ENCODE results near the gene POC1B.
A peak's percentile ranks its signal among the peaks of the same experiment; 100 is the strongest.

Gene POC1B

DNA sequence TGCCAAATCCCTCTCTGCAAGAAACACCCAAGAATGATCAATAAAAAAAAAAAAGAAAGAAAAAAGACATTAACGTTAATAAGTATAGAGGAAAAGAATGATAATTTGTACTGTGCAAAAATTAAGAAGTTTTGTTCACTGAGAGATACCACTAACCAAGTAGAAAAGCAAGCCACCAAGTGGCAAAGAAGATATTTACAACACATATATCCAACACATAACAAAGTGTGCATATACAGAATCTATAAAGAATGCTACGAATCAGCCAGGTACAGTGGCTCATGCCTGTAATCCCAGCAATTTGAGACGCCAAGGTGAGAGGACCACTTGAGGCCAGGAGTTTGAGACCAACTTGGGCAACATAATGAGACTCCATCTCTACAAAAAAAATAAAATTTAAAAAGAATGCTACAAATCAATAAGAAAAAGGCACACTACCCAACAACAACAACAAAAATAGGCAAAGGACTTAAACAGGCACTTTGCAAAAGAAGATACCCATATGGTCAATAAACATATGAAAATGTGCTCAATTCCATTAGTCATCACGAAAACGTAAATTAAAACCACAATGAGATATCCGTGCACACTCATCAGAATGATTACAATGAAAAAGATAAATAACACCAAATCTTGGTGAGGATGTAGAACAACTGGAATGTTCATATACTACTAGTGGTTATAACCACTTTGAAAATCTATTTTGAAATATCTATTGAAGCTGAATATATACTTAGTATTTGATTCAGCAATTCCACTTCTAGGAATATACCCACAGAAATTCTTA lies 21.1 kb downstream of the POC1B start:
- Mint-ChIP-seq H3K27me3 (no peaks in the 10 kb centered on the region), H3K27ac (ENCODE audit: low read depth) (no peak overlapping the region), H3K4me1 (peaks cover 21% of the 10 kb centered on the region), H3K36me3 (ENCODE audit: insufficient read depth) (peaks cover 3% of the 10 kb centered on the region), H3K9me3 (no peaks in the 10 kb centered on the region), H3K4me3 (no peak overlapping the region)
- ATAC-seq (replicated peaks; ENCODE audit: extremely low read depth, poor library complexity, severe bottlenecking) (no peak), DNase-seq (ENCODE audit: low spot score in 2 of 2) (no peak)

DNA sequence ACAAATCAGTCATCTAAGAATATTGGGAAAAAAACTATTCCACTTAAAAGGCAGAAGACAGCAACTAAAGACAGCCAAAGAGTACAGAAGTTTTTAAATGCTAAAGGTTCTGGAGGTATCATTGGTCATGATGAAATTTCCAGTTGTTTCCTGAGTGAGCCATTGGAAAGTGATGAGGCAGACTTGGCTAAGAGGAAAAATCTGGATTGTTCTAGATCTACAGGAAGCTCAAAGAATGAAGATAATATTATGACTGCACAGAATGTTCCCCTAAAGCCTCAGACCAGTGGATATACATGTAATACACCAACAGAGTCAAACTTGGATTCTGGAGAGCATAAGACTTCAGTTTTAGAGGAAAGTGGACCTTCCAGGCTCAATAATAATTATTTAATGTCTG lies 24.1 kb downstream of the POC1B start:
- DNase-seq (ENCODE audit: low spot score in 2 of 2) (no peak), ATAC-seq (replicated peaks; ENCODE audit: extremely low read depth, poor library complexity, severe bottlenecking) (no peak)
- H3K27me3 Mint-ChIP-seq, result no peaks in the 10 kb centered on the region
- H3K4me3 Mint-ChIP-seq, result no peak overlapping the region
- peaks cover 27% of the 10 kb centered on the region for H3K4me1 Mint-ChIP-seq
- peaks cover 5% of the 10 kb centered on the region for H3K36me3 Mint-ChIP-seq (ENCODE audit: insufficient read depth)
- no peaks in the 10 kb centered on the region for H3K9me3 Mint-ChIP-seq
- no peak overlapping the region for H3K27ac Mint-ChIP-seq (ENCODE audit: low read depth)

DNA sequence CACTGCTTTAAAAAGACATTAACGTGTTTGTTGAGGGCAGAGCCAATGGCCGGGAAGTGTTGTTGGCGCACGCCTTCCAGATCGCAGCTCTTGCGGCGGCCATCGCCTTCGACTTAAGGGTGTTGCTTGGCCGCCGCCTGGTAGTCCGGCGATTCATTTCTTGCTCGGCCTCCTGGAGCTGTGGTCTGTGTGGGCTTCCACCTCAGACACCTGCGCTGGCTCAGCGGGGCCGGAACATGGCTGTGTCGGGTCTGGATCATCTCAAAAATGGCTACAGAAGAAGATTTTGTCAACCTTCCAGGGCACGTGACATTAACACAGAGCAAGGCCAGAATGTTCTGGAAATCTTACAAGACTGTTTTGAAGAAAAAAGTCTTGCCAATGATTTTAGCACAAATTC lies 26.0 kb downstream of the POC1B start:
- no peak overlapping the region for H3K4me3 Mint-ChIP-seq
- ATAC-seq (replicated peaks; ENCODE audit: extremely low read depth, poor library complexity, severe bottlenecking), result no peak
- no peaks in the 10 kb centered on the region for H3K27me3 Mint-ChIP-seq
- peaks cover 10% of the 10 kb centered on the region for H3K36me3 Mint-ChIP-seq (ENCODE audit: insufficient read depth)
- DNase-seq (ENCODE audit: low spot score in 2 of 2), result no peak
- H3K9me3 Mint-ChIP-seq, result no peaks in the 10 kb centered on the region
- no peak overlapping the region for H3K27ac Mint-ChIP-seq (ENCODE audit: low read depth)
- H3K4me1 Mint-ChIP-seq, result peaks cover 18% of the 10 kb centered on the region

DNA sequence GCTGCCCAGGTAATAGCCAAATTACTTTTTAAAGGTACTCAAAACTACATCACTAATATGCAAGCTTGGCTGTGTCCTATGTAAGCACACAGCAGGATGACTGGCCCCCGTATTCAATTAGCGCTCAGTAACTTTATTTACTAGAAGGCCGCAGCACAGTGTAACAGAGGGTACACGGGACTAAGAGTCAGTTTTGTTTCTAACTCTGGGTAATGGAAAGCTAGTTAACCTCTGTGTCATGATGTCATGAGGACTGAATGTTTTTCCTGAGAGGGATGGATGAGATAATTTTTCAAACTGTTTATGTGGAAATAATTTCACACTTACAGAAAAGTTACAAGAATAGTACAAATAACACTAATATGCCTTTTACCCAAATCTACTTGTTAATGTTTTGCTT lies 28.4 kb downstream of the POC1B start:
- peaks cover 13% of the 10 kb centered on the region for H3K36me3 Mint-ChIP-seq (ENCODE audit: insufficient read depth)
- no peaks in the 10 kb centered on the region for H3K9me3 Mint-ChIP-seq
- no peak overlapping the region for H3K27ac Mint-ChIP-seq (ENCODE audit: low read depth)
- H3K27me3 Mint-ChIP-seq, result no peaks in the 10 kb centered on the region
- peaks cover 28% of the 10 kb centered on the region for H3K4me1 Mint-ChIP-seq
- no peak overlapping the region for H3K4me3 Mint-ChIP-seq
- ATAC-seq (replicated peaks; ENCODE audit: extremely low read depth, poor library complexity, severe bottlenecking) (no peak), DNase-seq (ENCODE audit: low spot score in 2 of 2) (no peak)

DNA sequence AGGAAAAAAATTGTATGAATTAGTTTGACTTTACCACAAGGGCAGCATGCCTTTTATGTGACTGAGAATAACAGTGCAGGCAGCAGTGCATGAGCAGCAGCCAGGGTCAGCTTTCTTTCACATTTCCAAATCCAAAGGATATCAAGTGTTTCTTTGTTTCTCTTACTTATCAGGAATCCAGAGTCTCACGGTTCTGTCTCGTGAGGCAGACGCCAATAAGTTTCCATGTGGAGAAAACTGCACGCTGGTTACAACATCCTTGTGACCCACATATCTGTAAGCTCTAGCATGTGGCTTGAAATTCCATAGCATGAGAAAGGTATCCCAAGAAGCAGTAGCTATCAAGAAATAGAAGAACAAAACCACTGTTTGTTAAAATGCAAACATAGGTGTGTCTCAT lies 28.8 kb downstream of the POC1B start:
- no peaks in the 10 kb centered on the region for H3K27me3 Mint-ChIP-seq
- peaks cover 23% of the 10 kb centered on the region for H3K4me1 Mint-ChIP-seq
- ATAC-seq (replicated peaks; ENCODE audit: extremely low read depth, poor library complexity, severe bottlenecking) (no peak), DNase-seq (ENCODE audit: low spot score in 2 of 2) (no peak)
- no peak overlapping the region for H3K4me3 Mint-ChIP-seq
- H3K9me3 Mint-ChIP-seq, result no peaks in the 10 kb centered on the region
- H3K36me3 Mint-ChIP-seq (ENCODE audit: insufficient read depth), result peaks cover 13% of the 10 kb centered on the region
- H3K27ac Mint-ChIP-seq (ENCODE audit: low read depth), result no peak overlapping the region

- H3K4me1 Mint-ChIP-seq, result peaks cover 22% of the 10 kb centered on the region
- H3K27me3 Mint-ChIP-seq, result no peaks in the 10 kb centered on the region
- H3K9me3 Mint-ChIP-seq, result no peaks in the 10 kb centered on the region
- no peak overlapping the region for H3K4me3 Mint-ChIP-seq
- H3K36me3 Mint-ChIP-seq (ENCODE audit: insufficient read depth), result peaks cover 19% of the 10 kb centered on the region
- H3K27ac Mint-ChIP-seq (ENCODE audit: low read depth), result peak overlapping the region; percentile 63
- ATAC-seq (replicated peaks; ENCODE audit: extremely low read depth, poor library complexity, severe bottlenecking) (peak; percentile 54), DNase-seq (ENCODE audit: low spot score in 2 of 2) (no peak)
Observed at GRCh38 chr12:89494411-89495231, 31.2 kb downstream of the POC1B start.

GRCh38 chr12:89493670-89494302 lies 32.1 kb downstream of the POC1B start:
- peaks cover 18% of the 10 kb centered on the region for H3K4me1 Mint-ChIP-seq
- ATAC-seq (replicated peaks; ENCODE audit: extremely low read depth, poor library complexity, severe bottlenecking) (no peak), DNase-seq (ENCODE audit: low spot score in 2 of 2) (no peak)
- H3K27ac Mint-ChIP-seq (ENCODE audit: low read depth), result peak overlapping the region; percentile 63
- peaks cover 16% of the 10 kb centered on the region for H3K36me3 Mint-ChIP-seq (ENCODE audit: insufficient read depth)
- no peaks in the 10 kb centered on the region for H3K27me3 Mint-ChIP-seq
- H3K4me3 Mint-ChIP-seq, result no peak overlapping the region
- H3K9me3 Mint-ChIP-seq, result no peaks in the 10 kb centered on the region

DNA sequence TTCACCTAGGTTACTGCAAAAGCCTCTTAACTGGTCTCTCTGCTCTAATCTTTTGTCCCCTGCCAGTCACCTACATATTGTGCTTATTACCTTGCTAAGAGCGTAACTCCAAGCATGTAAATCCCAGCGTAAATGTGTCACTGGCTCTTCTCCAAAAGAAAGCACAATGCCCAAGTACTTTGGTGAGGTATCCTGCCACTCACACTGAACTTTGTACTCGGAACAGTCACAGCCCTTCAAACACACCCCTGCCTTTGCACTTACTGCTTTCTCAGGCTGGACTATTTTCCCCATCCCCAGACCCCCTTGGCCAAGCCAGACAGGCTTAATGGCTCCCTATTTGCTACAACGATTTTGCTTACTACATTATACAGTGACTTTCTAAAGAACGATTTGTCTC lies 33.0 kb downstream of the POC1B start:
- H3K9me3 Mint-ChIP-seq, result no peaks in the 10 kb centered on the region

GRCh38 chr12:89490922-89491321 lies 34.9 kb downstream of the POC1B start:
- Mint-ChIP-seq H3K9me3 (no peaks in the 10 kb centered on the region), H3K27me3 (no peaks in the 10 kb centered on the region), H3K4me1 (peaks cover 26% of the 10 kb centered on the region), H3K36me3 (ENCODE audit: insufficient read depth) (peaks cover 13% of the 10 kb centered on the region), H3K27ac (ENCODE audit: low read depth) (no peak overlapping the region), H3K4me3 (no peak overlapping the region)
- DNase-seq (ENCODE audit: low spot score in 2 of 2) (no peak), ATAC-seq (replicated peaks; ENCODE audit: extremely low read depth, poor library complexity, severe bottlenecking) (no peak)

More for the DNA sequence above, 33.0 kb downstream of the POC1B start:
- no peak for ATAC-seq (replicated peaks; ENCODE audit: extremely low read depth, poor library complexity, severe bottlenecking)
- Mint-ChIP-seq H3K4me1 (peaks cover 17% of the 10 kb centered on the region), H3K27ac (ENCODE audit: low read depth) (no peak overlapping the region), H3K36me3 (ENCODE audit: insufficient read depth) (peaks cover 16% of the 10 kb centered on the region), H3K27me3 (no peaks in the 10 kb centered on the region), H3K4me3 (no peak overlapping the region)
- no peak for DNase-seq (ENCODE audit: low spot score in 2 of 2)

DNA sequence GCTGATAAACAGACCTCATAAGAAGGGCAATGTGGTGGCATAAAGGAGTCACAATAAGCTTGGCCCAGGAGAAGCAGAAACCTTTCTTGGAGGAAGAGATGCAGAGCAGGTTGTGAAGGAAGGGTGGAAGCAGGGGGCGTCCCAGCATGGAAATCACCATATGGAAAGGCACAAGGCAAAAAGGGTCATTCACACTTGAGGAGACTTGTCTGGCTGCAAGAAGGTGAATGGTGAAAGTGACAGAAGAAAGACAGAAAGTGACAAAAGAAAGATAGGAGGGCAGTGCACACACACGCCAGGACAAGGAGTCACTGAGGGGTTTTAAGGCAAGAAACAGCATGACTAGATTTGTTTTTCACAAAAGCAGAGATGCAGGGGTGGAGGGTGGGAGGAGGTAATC lies 39.6 kb downstream of the POC1B start:
- Mint-ChIP-seq H3K9me3 (no peaks in the 10 kb centered on the region), H3K27me3 (no peaks in the 10 kb centered on the region), H3K27ac (ENCODE audit: low read depth) (no peak overlapping the region), H3K36me3 (ENCODE audit: insufficient read depth) (peaks cover 6% of the 10 kb centered on the region), H3K4me1 (peaks cover 23% of the 10 kb centered on the region), H3K4me3 (no peak overlapping the region)
- no peak for ATAC-seq (replicated peaks; ENCODE audit: extremely low read depth, poor library complexity, severe bottlenecking)
- DNase-seq (ENCODE audit: low spot score in 2 of 2), result no peak

DNA sequence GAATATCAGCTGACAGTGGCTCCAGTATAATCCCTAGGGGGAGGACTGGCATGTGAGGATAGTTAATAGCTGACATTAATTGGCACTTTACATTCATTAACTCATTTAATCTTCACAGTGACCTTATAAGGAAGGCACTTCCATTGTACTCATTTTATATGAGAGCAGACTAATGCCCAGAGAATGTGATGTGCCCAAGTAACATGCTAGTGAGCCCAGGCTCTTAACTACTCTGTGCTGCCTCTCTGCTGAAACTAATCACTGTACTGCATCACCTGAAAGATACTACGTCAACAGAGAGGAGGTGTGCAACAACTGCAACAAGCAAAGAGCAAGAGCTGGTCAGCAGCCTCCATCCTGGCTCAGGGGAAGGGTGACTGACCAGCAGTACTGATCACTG lies 41.4 kb downstream of the POC1B start:
- no peak for DNase-seq (ENCODE audit: low spot score in 2 of 2)
- Mint-ChIP-seq H3K4me1 (peaks cover 23% of the 10 kb centered on the region), H3K36me3 (ENCODE audit: insufficient read depth) (peaks cover 3% of the 10 kb centered on the region), H3K27me3 (no peaks in the 10 kb centered on the region), H3K4me3 (no peak overlapping the region), H3K27ac (ENCODE audit: low read depth) (no peak overlapping the region), H3K9me3 (no peaks in the 10 kb centered on the region)
- no peak for ATAC-seq (replicated peaks; ENCODE audit: extremely low read depth, poor library complexity, severe bottlenecking)

DNA sequence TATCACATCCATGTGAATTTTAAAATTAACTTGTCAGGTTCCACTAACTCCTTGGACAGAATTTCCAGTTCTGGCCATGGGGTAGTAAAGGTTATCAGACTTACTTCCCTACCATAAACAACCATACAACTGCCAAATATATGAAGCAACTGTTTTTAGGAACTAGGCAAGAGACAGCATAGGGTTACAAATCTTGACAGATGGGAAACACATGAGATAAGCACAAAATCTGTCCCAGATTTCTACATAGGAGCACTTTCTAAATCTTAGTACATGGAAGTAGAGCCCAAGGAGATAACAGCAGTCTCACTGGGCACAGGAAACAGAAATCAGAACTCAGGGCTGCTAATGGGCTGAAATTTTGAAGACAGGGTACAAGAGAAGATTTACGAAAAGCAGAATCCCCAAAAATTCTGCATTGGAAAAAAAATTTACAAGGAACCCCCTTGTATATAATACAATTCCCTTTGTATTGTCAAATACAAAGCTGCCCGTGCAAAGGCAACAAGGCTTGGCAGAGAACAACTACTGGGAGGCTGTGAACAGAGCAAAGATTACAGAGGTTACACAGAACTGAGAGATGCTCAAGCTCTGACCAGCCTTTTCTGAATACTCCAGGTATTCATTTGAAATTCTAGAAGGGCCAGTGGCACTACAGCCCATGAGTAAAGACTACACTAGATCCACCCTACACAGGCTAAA lies 44.5 kb downstream of the POC1B start:
- ATAC-seq (replicated peaks; ENCODE audit: extremely low read depth, poor library complexity, severe bottlenecking), result no peak
- Mint-ChIP-seq H3K4me3 (no peak overlapping the region), H3K36me3 (ENCODE audit: insufficient read depth) (peaks cover 3% of the 10 kb centered on the region), H3K9me3 (no peaks in the 10 kb centered on the region), H3K27me3 (no peaks in the 10 kb centered on the region), H3K27ac (ENCODE audit: low read depth) (no peak overlapping the region), H3K4me1 (peaks cover 29% of the 10 kb centered on the region)
- DNase-seq (ENCODE audit: low spot score in 2 of 2), result no peak
